T-helper 2 cell treated with Interferon-gamma antibody and Interleukin-4, amounts not matched to agents 5 μg/mL and 100 μg/mL, for 36 hours (primary cell): ENCODE data around the gene ROBO1.
"Not testable (repeated sequence)": the region's sequence is repeated elsewhere in the genome, so short reads cannot be mapped to it uniquely, and the experiment has no call there.

Source experiments
- DNase-seq: peaks from one replicate; pipeline ENCODE4 v3.0.0; 2021; ENCODE audit warnings: low spot score
- H3K27ac Mint-ChIP-seq: one replicate; pipeline ENCODE4 v1.8.0; 2021; ENCODE audit warnings: mild to moderate bottlenecking, mixed read lengths
- H3K27me3 Mint-ChIP-seq: one replicate; pipeline ENCODE4 v1.8.0; 2021; ENCODE audit warnings: low read depth, mixed read lengths
- H3K36me3 Mint-ChIP-seq: one replicate; pipeline ENCODE4 v1.8.0; 2021; ENCODE audit warnings: low read depth, mixed read lengths
- H3K4me1 Mint-ChIP-seq: one replicate; pipeline ENCODE4 v1.8.0; 2021; ENCODE audit warnings: low read depth, mixed read lengths
- H3K4me3 Mint-ChIP-seq: one replicate; pipeline ENCODE4 v1.8.0; 2022; ENCODE audit warnings: mild to moderate bottlenecking, moderate library complexity, mixed read lengths
- H3K9me3 Mint-ChIP-seq: one replicate; pipeline ENCODE4 v1.8.0; 2021; ENCODE audit warnings: mixed read lengths

The ROBO1 gene

DNA sequence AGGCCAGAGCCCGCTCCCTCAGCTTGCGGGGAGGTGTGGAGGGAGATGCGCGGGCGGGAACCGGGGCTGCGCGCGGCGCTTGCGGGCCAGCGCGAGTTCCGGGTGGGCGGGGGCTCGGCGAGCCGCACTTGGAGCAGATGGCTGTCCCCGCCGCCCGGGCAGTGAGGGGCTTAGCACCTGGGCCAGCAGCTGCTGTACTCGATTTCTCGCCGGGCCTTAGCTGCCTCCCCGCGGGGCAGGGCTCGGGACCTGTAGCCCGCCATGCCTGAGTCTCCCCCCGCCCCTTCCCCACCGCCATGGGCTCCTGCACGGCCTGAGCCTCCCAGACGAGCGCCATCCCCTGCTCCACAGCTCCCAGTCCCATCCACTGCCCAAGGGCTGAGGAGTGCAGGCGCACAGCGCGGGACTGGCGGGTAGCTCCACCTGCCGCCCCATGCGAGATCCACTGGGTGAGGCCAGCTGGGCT, 265.5 kb downstream of the ROBO1 start:
- DNase-seq, H3K4me3 Mint-ChIP-seq, H3K27ac Mint-ChIP-seq, H3K36me3 Mint-ChIP-seq, H3K27me3 Mint-ChIP-seq, H3K4me1 Mint-ChIP-seq: not testable (repeated sequence)
- H3K9me3 Mint-ChIP-seq: peaks cover 21% of the 10 kb centered on the region

DNA sequence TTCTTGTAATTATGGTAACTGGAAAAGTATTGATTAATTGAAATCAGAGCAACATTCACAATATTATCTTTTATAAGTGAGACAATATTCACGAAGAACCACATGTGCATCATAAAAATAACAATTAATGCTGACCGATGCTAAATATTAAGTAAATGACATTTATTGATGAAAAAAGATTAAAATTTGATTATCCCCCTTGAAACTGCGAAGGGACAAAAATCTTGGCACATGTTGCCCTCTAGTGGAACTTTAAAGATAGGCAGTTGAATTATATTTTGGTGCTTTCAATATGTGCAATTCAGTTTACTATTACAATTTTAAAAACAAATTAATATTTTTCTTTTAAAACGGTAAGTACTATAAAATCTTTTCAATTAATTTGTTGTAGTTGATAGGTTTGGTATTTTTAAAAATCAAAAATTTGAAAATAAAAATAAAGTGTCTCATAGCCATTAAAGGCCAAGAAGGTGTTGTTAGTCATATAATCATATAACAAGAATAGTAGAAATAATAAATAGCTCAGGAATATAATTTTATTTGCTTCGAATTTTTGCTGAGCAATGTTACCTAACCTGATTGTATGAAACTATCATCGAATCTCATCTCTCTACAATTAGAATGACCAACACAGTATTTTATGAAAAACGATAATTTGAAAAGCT, 270.2 kb downstream of the ROBO1 start:
- Mint-ChIP-seq H3K27ac (no peak overlapping the region), H3K4me3 (no peak overlapping the region), H3K36me3 (no peaks in the 10 kb centered on the region), H3K4me1 (no peaks in the 10 kb centered on the region), H3K27me3 (no peaks in the 10 kb centered on the region), H3K9me3 (peaks cover 15% of the 10 kb centered on the region)
- DNase-seq: no peak

DNA sequence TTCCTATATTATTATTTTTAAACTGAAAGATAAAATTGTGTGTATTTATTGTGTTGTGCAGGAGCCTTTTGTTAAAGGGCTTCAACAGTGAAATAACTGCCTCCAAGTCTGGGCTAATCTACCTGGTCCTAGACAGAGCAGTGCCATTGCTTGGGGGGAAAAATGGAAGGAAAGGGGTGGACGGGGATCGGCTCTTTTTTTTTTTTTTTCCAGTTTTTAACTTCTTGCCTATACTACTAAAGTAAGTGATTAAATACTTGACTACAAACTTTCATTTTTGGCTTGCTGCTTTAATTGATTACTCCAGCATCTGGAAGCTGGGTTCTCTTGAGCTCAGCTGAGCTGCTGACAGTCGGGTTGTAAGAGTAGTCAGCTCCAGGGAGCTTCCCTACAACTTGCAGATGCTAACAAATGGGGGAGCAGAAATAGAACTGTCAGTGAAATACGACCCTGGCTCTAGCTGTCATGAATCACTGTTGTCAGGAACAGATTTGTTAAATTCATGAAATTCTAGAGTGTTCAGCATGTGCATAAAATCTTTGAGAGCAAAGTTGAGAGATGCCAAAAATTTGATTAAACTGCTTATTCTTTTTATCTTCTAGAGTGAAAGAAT, 276.7 kb downstream of the ROBO1 start:
- Mint-ChIP-seq H3K36me3 (no peaks in the 10 kb centered on the region), H3K27me3 (no peaks in the 10 kb centered on the region), H3K9me3 (no peaks in the 10 kb centered on the region), H3K4me1 (no peaks in the 10 kb centered on the region), H3K27ac (no peak overlapping the region), H3K4me3 (no peak overlapping the region)
- no peak for DNase-seq

DNA sequence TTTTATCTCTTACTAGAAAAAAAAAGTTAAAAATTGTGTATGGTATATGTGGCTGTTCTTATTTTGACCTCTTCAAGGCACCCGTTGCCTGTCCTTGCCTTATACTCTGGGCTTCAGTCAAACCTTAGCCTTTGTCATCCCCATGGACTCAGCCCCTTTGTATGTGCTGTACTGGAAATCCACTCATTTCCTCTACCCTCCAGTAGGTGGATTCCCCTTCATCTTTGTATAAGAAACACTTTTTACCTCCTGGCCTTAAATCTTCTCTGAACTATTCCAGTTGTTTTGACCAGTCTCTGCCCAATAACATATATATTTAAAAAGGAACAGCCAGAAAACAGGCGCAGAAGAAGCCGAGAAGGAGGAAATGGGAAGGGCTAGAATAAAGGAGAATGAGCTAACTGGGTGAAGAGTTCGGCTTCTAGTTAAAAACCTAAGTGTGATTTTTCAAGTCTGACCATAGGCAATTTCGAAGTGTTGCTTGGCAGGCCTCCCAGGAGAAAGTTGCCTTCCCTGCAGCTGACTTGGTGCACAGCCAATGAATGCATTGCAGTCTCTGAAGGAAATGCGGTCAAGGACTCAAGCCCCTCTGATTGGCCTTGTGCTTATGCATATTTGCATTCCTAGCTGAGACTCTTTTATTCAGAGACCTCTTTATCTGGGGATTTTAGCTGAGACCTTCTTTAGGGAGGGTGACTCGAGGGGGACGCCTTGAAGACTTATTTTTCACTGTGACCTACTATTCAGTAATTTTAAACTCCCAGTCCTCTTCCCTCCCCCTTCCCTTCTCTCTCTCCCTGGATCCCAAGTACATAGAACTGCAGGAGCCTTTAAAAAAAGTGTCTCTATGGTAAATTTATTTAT, 277.4 kb downstream of the ROBO1 start:
- no peaks in the 10 kb centered on the region for H3K9me3 Mint-ChIP-seq
- H3K27me3 Mint-ChIP-seq: no peaks in the 10 kb centered on the region
- no peaks in the 10 kb centered on the region for H3K4me1 Mint-ChIP-seq
- H3K36me3 Mint-ChIP-seq: no peaks in the 10 kb centered on the region
- no peak overlapping the region for H3K27ac Mint-ChIP-seq
- no peak overlapping the region for H3K4me3 Mint-ChIP-seq
- DNase-seq: no peak

DNA sequence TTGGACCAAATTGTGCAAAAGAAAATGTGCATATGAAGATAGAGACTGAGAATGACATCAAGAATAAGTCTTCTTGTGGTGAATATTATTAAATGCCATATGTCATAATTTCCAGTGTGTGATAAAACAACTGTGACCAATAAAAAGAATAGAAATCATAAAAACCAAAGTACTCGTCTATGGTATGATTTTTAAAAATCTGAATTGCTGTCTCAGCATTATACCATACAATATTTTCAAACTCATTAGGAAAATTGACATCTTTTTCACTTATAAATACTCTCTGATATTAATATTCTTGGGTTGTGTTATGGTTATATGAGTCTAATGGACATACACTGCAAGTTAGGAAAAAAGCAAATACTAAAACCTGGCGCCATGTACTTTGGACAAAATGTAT, 279.4 kb downstream of the ROBO1 start:
- Mint-ChIP-seq H3K9me3 (no peaks in the 10 kb centered on the region), H3K27me3 (no peaks in the 10 kb centered on the region), H3K4me3 (no peak overlapping the region), H3K27ac (no peak overlapping the region), H3K36me3 (no peaks in the 10 kb centered on the region), H3K4me1 (no peaks in the 10 kb centered on the region)
- DNase-seq: no peak

DNA sequence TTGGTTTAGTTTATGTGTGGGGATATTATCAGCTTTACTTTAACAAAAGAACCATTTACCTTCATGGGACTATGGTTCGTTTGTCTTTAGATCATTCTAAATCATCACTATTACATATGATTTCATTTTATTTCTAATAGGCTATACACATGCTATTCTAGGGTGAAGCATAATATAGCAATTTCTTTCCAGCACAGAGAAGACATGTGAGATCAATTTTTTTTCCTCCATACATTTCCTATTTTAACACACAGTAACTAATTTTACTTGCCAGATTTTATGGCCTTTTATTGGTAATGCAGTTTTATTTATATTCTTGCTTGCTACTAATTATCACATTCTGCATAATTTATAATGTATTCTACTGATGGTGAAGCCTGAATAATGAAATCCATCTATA, 287.1 kb downstream of the ROBO1 start:
- Mint-ChIP-seq H3K36me3 (no peaks in the 10 kb centered on the region), H3K4me1 (no peaks in the 10 kb centered on the region), H3K9me3 (no peaks in the 10 kb centered on the region), H3K27ac (no peak overlapping the region), H3K27me3 (no peaks in the 10 kb centered on the region), H3K4me3 (no peak overlapping the region)
- DNase-seq: no peak

DNA sequence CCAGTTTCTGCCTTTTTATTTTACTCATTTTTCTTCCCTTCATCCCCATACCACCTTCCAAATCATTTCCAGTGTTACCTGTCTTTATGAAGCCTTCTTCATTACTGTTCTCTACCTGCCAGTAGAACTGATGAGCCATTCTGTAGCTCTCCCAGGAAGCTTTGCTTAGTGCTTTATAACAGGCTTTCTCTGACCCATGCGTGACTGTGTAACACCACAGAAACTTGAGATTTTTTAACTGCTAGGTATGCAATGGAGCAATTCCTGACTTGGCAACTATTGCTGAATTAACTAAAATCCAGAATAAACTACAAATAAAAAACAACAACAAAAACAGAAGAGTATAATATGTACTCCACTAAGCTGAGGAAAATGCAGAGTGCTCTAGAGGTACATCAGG, 289.2 kb downstream of the ROBO1 start:
- Mint-ChIP-seq H3K4me3 (no peak overlapping the region), H3K9me3 (no peaks in the 10 kb centered on the region), H3K27ac (no peak overlapping the region), H3K27me3 (no peaks in the 10 kb centered on the region), H3K4me1 (no peaks in the 10 kb centered on the region), H3K36me3 (no peaks in the 10 kb centered on the region)
- no peak for DNase-seq

DNA sequence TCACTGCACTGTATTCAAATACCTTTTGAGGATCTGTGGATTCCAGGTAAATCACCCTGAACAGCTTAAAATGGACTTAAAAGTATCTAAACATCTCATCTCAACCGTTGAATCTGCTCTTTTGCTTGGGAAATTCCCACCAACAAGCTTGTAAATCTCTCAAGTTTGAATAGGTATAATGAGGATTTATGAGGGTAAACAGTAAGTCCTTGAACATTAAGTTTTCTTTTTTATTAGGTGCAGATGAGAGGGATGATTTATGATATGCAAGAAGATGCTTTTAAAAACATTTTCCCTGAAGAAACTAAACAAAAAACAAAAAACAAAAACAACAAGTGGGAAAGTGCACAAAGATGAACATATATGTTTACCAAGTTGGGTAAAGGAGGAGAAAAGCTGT, 290.6 kb downstream of the ROBO1 start:
- Mint-ChIP-seq H3K4me1 (no peaks in the 10 kb centered on the region), H3K4me3 (no peak overlapping the region), H3K36me3 (no peaks in the 10 kb centered on the region)

DNA sequence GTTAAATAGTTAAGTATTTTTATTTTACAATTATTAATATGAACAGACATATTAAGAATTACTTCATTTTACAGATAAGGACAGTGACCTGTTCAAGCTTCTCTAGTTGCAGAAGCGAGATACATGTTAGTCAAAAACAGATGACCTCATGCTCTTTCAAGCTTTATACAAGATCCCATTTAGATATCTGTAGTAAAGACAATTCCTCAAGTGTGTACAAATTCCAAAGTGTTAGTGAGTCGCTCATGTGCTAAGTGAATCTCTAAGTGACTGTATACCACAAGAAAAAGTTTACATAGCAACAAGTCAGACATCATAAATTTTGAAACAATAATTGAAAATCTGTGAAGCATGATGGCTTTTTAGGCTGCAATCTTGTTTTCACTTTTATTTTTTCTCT, 293.8 kb downstream of the ROBO1 start:
- Mint-ChIP-seq H3K9me3 (peaks cover 2% of the 10 kb centered on the region), H3K4me3 (no peak overlapping the region), H3K27ac (no peak overlapping the region), H3K36me3 (no peaks in the 10 kb centered on the region), H3K4me1 (no peaks in the 10 kb centered on the region), H3K27me3 (no peaks in the 10 kb centered on the region)
- DNase-seq: no peak

More for the DNA sequence above, 290.6 kb downstream of the ROBO1 start:
- DNase-seq: no peak
- Mint-ChIP-seq H3K27me3 (no peaks in the 10 kb centered on the region), H3K27ac (no peak overlapping the region), H3K9me3 (no peaks in the 10 kb centered on the region)

DNA sequence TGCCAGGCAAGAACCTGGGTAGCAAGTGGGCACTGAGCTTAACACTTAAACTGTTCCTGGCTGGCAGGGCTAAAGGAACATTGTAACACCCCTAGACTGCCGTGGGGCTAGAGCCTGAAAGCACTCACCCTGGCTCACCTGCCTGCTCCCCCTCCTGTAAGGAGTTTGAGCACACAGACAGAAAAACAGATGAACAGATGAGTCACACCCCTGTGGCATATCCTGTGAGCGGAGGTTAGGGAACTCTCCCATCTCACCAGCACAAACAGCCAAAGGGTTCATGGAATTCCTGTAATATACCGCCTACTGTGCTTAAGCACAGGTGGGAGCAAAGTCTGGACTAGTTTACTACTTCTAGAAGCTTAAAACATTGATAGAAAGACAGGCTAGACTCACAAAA, 300.1 kb downstream of the ROBO1 start:
- Mint-ChIP-seq H3K9me3 (peaks cover 14% of the 10 kb centered on the region), H3K36me3 (no peaks in the 10 kb centered on the region), H3K27me3 (no peaks in the 10 kb centered on the region), H3K4me3 (no peak overlapping the region), H3K27ac (no peak overlapping the region), H3K4me1 (no peaks in the 10 kb centered on the region)
- no peak for DNase-seq

DNA sequence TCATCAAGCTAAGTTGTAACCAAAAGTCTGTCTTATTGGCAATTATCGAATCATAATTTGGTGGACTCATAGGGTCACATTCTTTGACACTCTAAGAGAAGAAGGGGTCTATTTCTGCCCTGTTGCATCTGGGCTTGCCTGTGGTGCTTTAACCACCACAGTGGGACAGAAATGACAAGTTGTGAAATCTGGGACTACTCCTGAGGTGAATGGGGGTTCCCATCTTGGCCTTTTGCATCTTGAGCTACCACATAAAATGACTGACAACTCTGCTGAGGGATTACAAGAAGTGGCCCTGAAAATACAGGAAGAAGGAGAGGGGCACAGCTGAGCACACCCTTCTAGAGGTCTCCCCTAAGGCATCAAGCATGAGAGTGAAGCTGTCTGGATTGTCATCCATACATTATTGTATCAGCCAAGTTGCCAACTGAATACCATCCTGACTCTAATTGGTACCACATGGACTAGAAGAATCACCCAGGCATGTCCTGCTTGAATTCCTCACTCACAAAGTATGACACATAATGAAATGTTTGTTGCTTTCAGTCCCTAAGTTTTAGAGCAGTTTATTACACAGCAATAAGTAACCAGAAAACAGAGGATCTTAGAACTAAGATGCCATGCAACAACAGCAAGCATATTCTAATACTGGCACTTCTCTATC, 306.5 kb downstream of the ROBO1 start:
- no peak overlapping the region for H3K4me3 Mint-ChIP-seq
- no peak overlapping the region for H3K27ac Mint-ChIP-seq
- H3K9me3 Mint-ChIP-seq: peaks cover 16% of the 10 kb centered on the region
- H3K36me3 Mint-ChIP-seq: no peaks in the 10 kb centered on the region
- DNase-seq: no peak
- H3K4me1 Mint-ChIP-seq: no peaks in the 10 kb centered on the region
- H3K27me3 Mint-ChIP-seq: no peaks in the 10 kb centered on the region

DNA sequence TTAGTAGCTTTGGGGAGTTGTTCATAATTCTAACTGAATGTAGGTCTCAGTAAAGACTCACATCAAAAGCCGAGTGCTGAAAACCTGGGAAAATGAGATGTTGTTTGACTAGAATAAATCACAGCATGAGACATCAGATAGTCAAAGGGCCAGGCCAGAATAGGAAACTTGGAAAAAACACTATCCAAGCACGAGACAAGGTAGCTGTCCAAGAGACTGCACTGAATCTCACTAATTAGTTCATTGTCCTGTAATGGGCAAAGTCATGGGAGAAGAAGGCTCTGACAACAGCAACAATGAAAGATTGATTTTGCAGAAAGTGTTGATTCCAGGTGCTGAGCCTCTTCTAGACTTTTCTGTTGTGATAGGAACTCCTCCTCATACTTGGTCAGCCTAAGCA, 314.2 kb downstream of the ROBO1 start:
- no peak overlapping the region for H3K4me3 Mint-ChIP-seq
- no peaks in the 10 kb centered on the region for H3K27me3 Mint-ChIP-seq
- peaks cover 26% of the 10 kb centered on the region for H3K9me3 Mint-ChIP-seq
- DNase-seq: no peak
- H3K4me1 Mint-ChIP-seq: no peaks in the 10 kb centered on the region
- H3K27ac Mint-ChIP-seq: no peak overlapping the region
- no peaks in the 10 kb centered on the region for H3K36me3 Mint-ChIP-seq

DNA sequence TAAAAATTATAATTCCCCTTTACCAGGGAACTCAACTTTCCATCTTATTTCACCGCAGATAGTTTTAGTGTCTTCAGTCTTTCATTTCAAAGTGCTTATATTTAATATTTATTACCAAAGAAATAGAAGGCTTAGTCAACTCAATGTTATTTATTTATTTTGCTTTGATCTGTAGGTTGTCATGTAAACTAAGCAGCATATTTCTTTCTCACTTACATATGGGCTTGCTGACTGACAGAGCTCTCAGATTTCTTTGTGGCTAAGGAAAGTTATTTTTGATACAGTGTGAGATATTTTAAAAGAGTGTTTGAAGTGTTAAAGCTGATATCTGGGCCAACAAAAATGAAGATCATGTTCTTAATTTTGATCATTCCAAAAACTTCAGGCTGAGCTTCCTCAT, 331.4 kb downstream of the ROBO1 start:
- Mint-ChIP-seq H3K4me3 (no peak overlapping the region), H3K27ac (no peak overlapping the region), H3K36me3 (no peaks in the 10 kb centered on the region), H3K4me1 (no peaks in the 10 kb centered on the region), H3K9me3 (peaks cover 16% of the 10 kb centered on the region), H3K27me3 (no peaks in the 10 kb centered on the region)
- no peak for DNase-seq

DNA sequence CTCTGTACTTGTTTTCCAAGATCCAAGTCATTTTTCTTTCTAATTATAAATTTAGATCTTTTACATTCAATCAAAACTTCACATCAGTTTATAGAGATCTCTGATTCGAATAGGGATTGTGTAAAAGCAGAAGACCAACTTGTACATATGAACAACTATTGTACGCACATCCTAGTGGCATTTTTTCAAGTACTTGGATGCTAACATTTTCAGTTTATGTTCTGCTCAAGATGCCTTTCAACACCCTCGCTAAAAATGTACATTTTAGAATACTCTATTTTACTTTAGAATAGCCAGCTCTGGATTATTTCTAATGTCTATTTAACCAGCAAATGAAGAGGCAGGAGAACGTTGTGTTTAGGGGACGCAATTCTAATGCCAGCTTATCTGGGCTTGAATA, 340.7 kb downstream of the ROBO1 start:
- no peaks in the 10 kb centered on the region for H3K36me3 Mint-ChIP-seq
- no peak overlapping the region for H3K27ac Mint-ChIP-seq
- H3K9me3 Mint-ChIP-seq: peaks cover 23% of the 10 kb centered on the region
- no peaks in the 10 kb centered on the region for H3K4me1 Mint-ChIP-seq
- no peak for DNase-seq
- H3K27me3 Mint-ChIP-seq: no peaks in the 10 kb centered on the region
- no peak overlapping the region for H3K4me3 Mint-ChIP-seq
